ENCODE measurements around the gene PXDN. TPM values are rescaled to one million over a fixed set of nuclear protein-coding genes. Genes with fewer than 3 reads are reported as not detected.
"Not testable (repeated sequence)": the region's sequence is repeated elsewhere in the genome, so short reads cannot be mapped to it uniquely, and the experiment has no call there.

PXDN gene
- total RNA-seq, 8 experiments from 2014 or later: 0.46 to 80.9 (median 45.0) TPM

GRCh38 chr2:1784986-1785617 lies 40.8 kb upstream of the PXDN start:
- in situ Hi-C loops (cut with MboI; ENCODE audit: low pct_unique_long_range_greater_than_20kb in 2 of 9, low sequenced_read_pairs in 9 of 9, unreplicated experiment in 9 of 9): no loop called here
- Histone ChIP-seq H3K27ac (no peak overlapping the region), H3K4me1 (replicated peaks in 1 of 2) (peaks cover 5 to 7% of the 10 kb centered on the region in 2 donors), H3K4me3 (no peak overlapping the region)
- ATAC-seq (replicated peaks in 6 of 8): peak in 1 of 8 experiments; percentile 33
- WGBS, 10 experiments: 71 to 100% (median 90%) methylated on average over 2 to 14 of the region's 19 CpGs; no CpG with 5 or more reads in 1 of the 10 experiments

- ATAC-seq (replicated peaks in 6 of 8): peak in 1 of 8 experiments; percentile 40
- Histone ChIP-seq H3K27ac (no peak overlapping the region), H3K4me1 (replicated peaks in 1 of 2) (peaks cover 5 to 7% of the 10 kb centered on the region in 2 donors), H3K4me3 (no peak overlapping the region)
- in situ Hi-C loops (cut with MboI; ENCODE audit: low pct_unique_long_range_greater_than_20kb in 2 of 9, low sequenced_read_pairs in 9 of 9, unreplicated experiment in 9 of 9): no loop called here
- 0 to 100% (median 73%) methylated on average over 1 to 12 of the region's 21 CpGs; no CpG with 5 or more reads in 2 of the 10 experiments for WGBS, 10 experiments
Observed at GRCh38 chr2:1784087-1784486, 39.8 kb upstream of the PXDN start.

GRCh38 chr2:1782514-1782913 lies 38.2 kb upstream of the PXDN start:
- peaks cover 0 to 4% of the 10 kb centered on the region in 2 donors for H3K4me1 ChIP-seq (replicated peaks in 1 of 2)
- WGBS, 10 experiments: 48 to 100% (median 70%) methylated on average over 1 to 9 of the region's 11 CpGs; no CpG with 5 or more reads in 4 of the 10 experiments
- no peak for ATAC-seq (replicated peaks in 6 of 8)
- no peak overlapping the region for H3K27ac ChIP-seq
- in situ Hi-C loops (cut with MboI; ENCODE audit: low pct_unique_long_range_greater_than_20kb in 2 of 9, low sequenced_read_pairs in 9 of 9, unreplicated experiment in 9 of 9): no loop called here
- no peak overlapping the region for H3K4me3 ChIP-seq

- WGBS, 10 experiments: 64 to 92% (median 81%) methylated on average over 2 to 8 of the region's 16 CpGs; no CpG with 5 or more reads in 3 of the 10 experiments
- Histone ChIP-seq H3K4me3 (no peak overlapping the region), H3K27ac (no peak overlapping the region), H3K4me1 (replicated peaks in 1 of 2) (peaks cover 0 to 4% of the 10 kb centered on the region in 2 donors)
- in situ Hi-C loops (cut with MboI; ENCODE audit: low pct_unique_long_range_greater_than_20kb in 2 of 9, low sequenced_read_pairs in 9 of 9, unreplicated experiment in 9 of 9): no loop called here
- ATAC-seq (replicated peaks in 6 of 8): no peak
Observed at GRCh38 chr2:1781291-1782080, 37.2 kb upstream of the PXDN start.

- 17 to 100% (median 98%) methylated on average over 1 to 2 of the region's 2 CpGs; no CpG with 5 or more reads in 2 of the 10 experiments for WGBS, 10 experiments
- in situ Hi-C loops (cut with MboI; ENCODE audit: low pct_unique_long_range_greater_than_20kb in 2 of 9, low sequenced_read_pairs in 9 of 9, unreplicated experiment in 9 of 9): no loop called here
- ATAC-seq (replicated peaks in 6 of 8): no peak
- Histone ChIP-seq H3K4me1 (replicated peaks in 1 of 2) (no peaks in the 10 kb centered on the region), H3K27ac (no peak overlapping the region), H3K4me3 (no peak overlapping the region)
Observed at GRCh38 chr2:1780693-1781092, 36.4 kb upstream of the PXDN start.

GRCh38 chr2:1780054-1780453 lies 35.7 kb upstream of the PXDN start:
- H3K4me3 ChIP-seq; ATAC-seq (replicated peaks in 6 of 8); H3K27ac ChIP-seq; in situ Hi-C loops (cut with MboI; ENCODE audit: low pct_unique_long_range_greater_than_20kb in 2 of 9, low sequenced_read_pairs in 9 of 9, unreplicated experiment in 9 of 9); H3K4me1 ChIP-seq (replicated peaks in 1 of 2): not testable (repeated sequence)

- no peak for ATAC-seq (replicated peaks in 6 of 8)
- Histone ChIP-seq H3K27ac (no peak overlapping the region), H3K4me3 (no peak overlapping the region), H3K4me1 (replicated peaks in 1 of 2) (no peaks in the 10 kb centered on the region)
- WGBS, 10 experiments: 40 to 84% (median 75%) methylated on average over 1 to 4 of the region's 4 CpGs; no CpG with 5 or more reads in 4 of the 10 experiments
- in situ Hi-C loops (cut with MboI; ENCODE audit: low pct_unique_long_range_greater_than_20kb in 2 of 9, low sequenced_read_pairs in 9 of 9, unreplicated experiment in 9 of 9): no loop called here
Observed at GRCh38 chr2:1778566-1778965, 34.3 kb upstream of the PXDN start.

- no peaks in the 10 kb centered on the region for H3K4me1 ChIP-seq (replicated peaks in 1 of 2)
- ATAC-seq (replicated peaks in 6 of 8): no peak
- in situ Hi-C loops (cut with MboI; ENCODE audit: low pct_unique_long_range_greater_than_20kb in 2 of 9, low sequenced_read_pairs in 9 of 9, unreplicated experiment in 9 of 9): no loop called here
- WGBS, 10 experiments: 51 to 100% (median 83%) methylated on average over 1 to 5 of the region's 5 CpGs; no CpG with 5 or more reads in 2 of the 10 experiments
- H3K4me3 ChIP-seq: no peak overlapping the region
- H3K27ac ChIP-seq: no peak overlapping the region
Observed at GRCh38 chr2:1777781-1778180, 33.5 kb upstream of the PXDN start.

GRCh38 chr2:1777156-1777555 lies 32.8 kb upstream of the PXDN start:
- no peak overlapping the region for H3K4me3 ChIP-seq
- ATAC-seq (replicated peaks in 6 of 8): no peak
- no peaks in the 10 kb centered on the region for H3K4me1 ChIP-seq (replicated peaks in 1 of 2)
- in situ Hi-C loops (cut with MboI; ENCODE audit: low pct_unique_long_range_greater_than_20kb in 2 of 9, low sequenced_read_pairs in 9 of 9, unreplicated experiment in 9 of 9): no loop called here
- H3K27ac ChIP-seq: no peak overlapping the region
- WGBS, 10 experiments: 20 to 100% (median 87%) methylated on average over 1 to 2 of the region's 2 CpGs; no CpG with 5 or more reads in 4 of the 10 experiments

GRCh38 chr2:1775511-1776035 lies 31.3 kb upstream of the PXDN start:
- in situ Hi-C loops (cut with MboI; ENCODE audit: low pct_unique_long_range_greater_than_20kb in 2 of 9, low sequenced_read_pairs in 9 of 9, unreplicated experiment in 9 of 9): no loop called here
- 33 to 100% (median 94%) methylated on average over 1 to 3 of the region's 7 CpGs; no CpG with 5 or more reads in 3 of the 10 experiments for WGBS, 10 experiments
- Histone ChIP-seq H3K4me1 (replicated peaks in 1 of 2) (no peaks in the 10 kb centered on the region), H3K4me3 (no peak overlapping the region), H3K27ac (no peak overlapping the region)
- no peak for ATAC-seq (replicated peaks in 6 of 8)

GRCh38 chr2:1774929-1775328 lies 30.6 kb upstream of the PXDN start:
- Histone ChIP-seq H3K27ac (no peak overlapping the region), H3K4me3 (no peak overlapping the region), H3K4me1 (replicated peaks in 1 of 2) (no peaks in the 10 kb centered on the region)
- 0 to 100% (median 67%) methylated on average over 1 to 3 of the region's 3 CpGs; no CpG with 5 or more reads in 1 of the 10 experiments for WGBS, 10 experiments
- ATAC-seq (replicated peaks in 6 of 8): peak in 1 of 8 experiments; percentile 72
- in situ Hi-C loops (cut with MboI; ENCODE audit: low pct_unique_long_range_greater_than_20kb in 2 of 9, low sequenced_read_pairs in 9 of 9, unreplicated experiment in 9 of 9): no loop called here

GRCh38 chr2:1773883-1774282 lies 29.6 kb upstream of the PXDN start:
- in situ Hi-C loops (cut with MboI; ENCODE audit: low pct_unique_long_range_greater_than_20kb in 2 of 9, low sequenced_read_pairs in 9 of 9, unreplicated experiment in 9 of 9): no loop called here
- ATAC-seq (replicated peaks in 6 of 8): no peak

More at GRCh38 chr2:1773883-1774282, 29.6 kb upstream of the PXDN start:
- no peak overlapping the region for H3K27ac ChIP-seq
- H3K4me1 ChIP-seq (replicated peaks in 1 of 2): no peaks in the 10 kb centered on the region
- no peak overlapping the region for H3K4me3 ChIP-seq
- WGBS, 10 experiments: 33 to 77% (median 63%) methylated on average over 1 to 7 of the region's 7 CpGs; no CpG with 5 or more reads in 2 of the 10 experiments
